ENCODE data around the gene DPYSL4. TPM values are rescaled to one million over a fixed set of nuclear protein-coding genes. Genes with fewer than 3 reads are reported as not detected.

DPYSL4 gene
- total and polyA plus RNA-seq, 12 donors: 0.42 to 7.6 (median 3.2) TPM

DNA sequence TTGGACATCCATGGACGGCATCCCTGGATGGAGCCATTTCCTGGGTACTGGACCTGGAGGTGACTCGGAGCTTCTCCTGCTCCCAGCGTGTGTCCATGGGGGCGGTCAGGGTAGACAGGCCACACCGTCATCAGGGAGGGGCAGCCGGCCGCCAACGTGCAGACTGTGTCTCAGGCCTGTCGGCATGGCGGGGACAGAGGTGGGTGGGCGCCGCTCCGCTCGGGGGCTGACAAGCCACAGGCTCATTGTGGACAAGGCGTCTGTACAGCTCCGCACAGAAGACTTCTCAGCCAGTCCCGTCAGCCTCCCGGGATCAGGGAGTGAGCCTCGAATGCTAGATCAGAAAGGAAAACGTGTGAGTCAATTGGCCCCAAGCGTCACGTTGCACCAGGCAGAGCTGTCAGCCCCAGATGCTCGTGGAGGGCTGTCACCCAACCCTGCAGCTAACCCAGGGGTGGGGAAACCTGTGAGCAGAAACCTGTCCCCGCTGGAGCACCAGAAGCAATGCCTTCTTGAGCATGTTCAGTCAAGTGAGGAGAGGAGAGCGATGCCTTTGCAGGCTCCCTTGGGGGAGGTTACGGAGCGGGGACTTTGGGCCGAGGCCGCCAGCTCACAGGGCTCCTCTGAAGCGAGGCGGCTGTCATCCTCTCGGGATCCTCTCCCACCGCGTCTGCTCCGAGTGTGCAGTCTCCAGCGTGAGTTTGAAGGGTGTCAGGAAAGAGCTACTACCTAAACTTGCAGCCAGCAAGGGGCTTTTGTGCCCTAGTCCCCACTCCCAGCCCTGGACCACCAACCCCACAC is 16.0 kb upstream of the DPYSL4 start:
- H3K9me3 ChIP-seq (replicated peaks in 1 of 3): no peaks in the 10 kb centered on the region
- intact Hi-C loops (cut with DNase I): no loop called here
- 80 to 86% (median 84%) methylated on average over 25 to 36 of the region's 36 CpGs for WGBS, 4 donors
- no peak for DNase-seq
- H3K4me3 ChIP-seq: no peak overlapping the region
- no peak for TF ChIP-seq CTCF (IDR thresholded peaks at IDR 0.05)
- no peak overlapping the region for H3K27ac ChIP-seq
- H3K27me3 ChIP-seq: no peaks in the 10 kb centered on the region
- no peaks in the 10 kb centered on the region for H3K36me3 ChIP-seq (replicated peaks in 1 of 2)
- no peaks in the 10 kb centered on the region for H3K4me1 ChIP-seq (replicated peaks in 1 of 2)

DNA sequence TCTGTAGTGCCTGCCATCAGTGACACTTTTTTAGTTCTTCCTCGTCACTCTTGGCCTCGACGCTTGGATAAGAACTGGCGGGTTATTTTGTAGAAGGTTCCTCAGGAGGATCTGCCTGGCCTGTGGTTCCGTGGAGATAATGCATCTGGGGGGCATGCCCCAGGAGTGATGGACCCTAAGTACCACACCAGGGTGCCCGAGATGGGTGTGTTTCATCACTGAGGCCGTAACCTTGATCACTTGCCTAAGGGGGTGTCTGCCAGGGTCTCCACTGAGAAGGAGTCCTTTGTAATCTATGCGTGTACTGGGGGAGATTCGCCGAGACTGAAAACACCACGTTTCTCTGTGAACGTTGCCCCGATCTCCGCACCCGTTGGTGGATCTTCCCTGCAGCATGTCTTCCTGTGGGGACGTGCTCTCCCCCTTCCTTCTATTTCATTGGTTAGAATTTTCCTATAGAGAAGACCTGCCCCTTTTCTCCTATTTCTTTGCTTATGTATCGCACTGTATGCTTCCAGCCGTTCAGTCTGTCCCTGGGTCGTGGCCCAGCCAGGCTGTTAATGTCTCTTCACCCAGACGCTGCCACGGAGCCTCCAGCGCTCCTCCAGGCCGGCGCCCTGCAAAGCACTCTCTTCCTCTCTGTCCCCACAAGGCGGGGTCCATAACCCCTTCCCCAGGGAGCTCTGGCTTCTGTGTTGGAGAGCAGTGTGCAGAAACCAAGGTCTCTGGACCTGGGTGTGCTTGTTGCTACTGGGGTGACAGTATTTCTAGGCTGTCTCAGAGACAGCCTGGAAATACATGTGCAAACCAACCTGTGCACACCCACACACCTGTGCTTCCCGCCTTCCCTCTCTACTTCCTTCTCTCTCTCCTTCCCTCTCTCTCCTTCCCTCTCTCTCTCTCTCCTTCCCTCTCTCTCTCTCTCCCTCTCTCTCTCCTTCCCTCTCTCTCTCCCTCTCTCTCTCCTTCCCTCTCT is 14.4 kb upstream of the DPYSL4 start:
- DNase-seq: no peak
- TF ChIP-seq POLR2A (IDR thresholded peaks at IDR 0.05): no peak
- no peak for TF ChIP-seq CTCF (IDR thresholded peaks at IDR 0.05)
- 69 to 75% (median 72%) methylated on average over 26 of the region's 26 CpGs for WGBS, 4 donors

GRCh38 chr10:132173185-132173584 is 13.6 kb upstream of the DPYSL4 start:
- Histone ChIP-seq H3K36me3 (replicated peaks in 1 of 2) (no peaks in the 10 kb centered on the region), H3K4me3 (no peak overlapping the region), H3K27ac (no peak overlapping the region), H3K27me3 (no peaks in the 10 kb centered on the region), H3K4me1 (replicated peaks in 1 of 2) (no peaks in the 10 kb centered on the region), H3K9me3 (replicated peaks in 1 of 3) (no peaks in the 10 kb centered on the region)
- WGBS, 4 donors: 79 to 92% (median 85%) methylated on average over 5 of the region's 5 CpGs
- DNase-seq: no peak
- TF ChIP-seq CTCF (IDR thresholded peaks at IDR 0.05) (no peak), POLR2A (IDR thresholded peaks at IDR 0.05) (no peak)
- intact Hi-C loops (cut with DNase I): no loop called here

More for the DNA sequence above, 14.4 kb upstream of the DPYSL4 start:
- no peaks in the 10 kb centered on the region for H3K9me3 ChIP-seq (replicated peaks in 1 of 3)
- intact Hi-C loops (cut with DNase I): no loop called here
- no peaks in the 10 kb centered on the region for H3K27me3 ChIP-seq
- H3K4me3 ChIP-seq: no peak overlapping the region
- H3K4me1 ChIP-seq (replicated peaks in 1 of 2): no peaks in the 10 kb centered on the region
- no peak overlapping the region for H3K27ac ChIP-seq
- no peaks in the 10 kb centered on the region for H3K36me3 ChIP-seq (replicated peaks in 1 of 2)

- intact Hi-C loops (cut with DNase I): no loop called here
- TF ChIP-seq CTCF (IDR thresholded peaks at IDR 0.05) (no peak), POLR2A (IDR thresholded peaks at IDR 0.05) (no peak)
- H3K27ac ChIP-seq: no peak overlapping the region
- 78 to 90% (median 87%) methylated on average over 3 to 11 of the region's 11 CpGs for WGBS, 4 donors
- no peak for DNase-seq
- no peak overlapping the region for H3K4me3 ChIP-seq
- H3K9me3 ChIP-seq (replicated peaks in 1 of 3): no peaks in the 10 kb centered on the region
- H3K4me1 ChIP-seq (replicated peaks in 1 of 2): no peaks in the 10 kb centered on the region
- no peaks in the 10 kb centered on the region for H3K36me3 ChIP-seq (replicated peaks in 1 of 2)
- no peaks in the 10 kb centered on the region for H3K27me3 ChIP-seq
Measured at GRCh38 chr10:132174237-132174636, 12.5 kb upstream of the DPYSL4 start.

All from adrenal gland (tissue), 12 donors.